HG02678 (cell line): ENCODE results near the gene PLCB2.

Experiments used
- ATAC-seq: cut with Tn5 transposase; IDR thresholded peaks from one replicate; pipeline ENCODE4 v1.9.1; 2021; ENCODE audit warnings: mild to moderate bottlenecking, moderate library complexity; ENCODE audit not compliant: unreplicated experiment

The PLCB2 gene

DNA sequence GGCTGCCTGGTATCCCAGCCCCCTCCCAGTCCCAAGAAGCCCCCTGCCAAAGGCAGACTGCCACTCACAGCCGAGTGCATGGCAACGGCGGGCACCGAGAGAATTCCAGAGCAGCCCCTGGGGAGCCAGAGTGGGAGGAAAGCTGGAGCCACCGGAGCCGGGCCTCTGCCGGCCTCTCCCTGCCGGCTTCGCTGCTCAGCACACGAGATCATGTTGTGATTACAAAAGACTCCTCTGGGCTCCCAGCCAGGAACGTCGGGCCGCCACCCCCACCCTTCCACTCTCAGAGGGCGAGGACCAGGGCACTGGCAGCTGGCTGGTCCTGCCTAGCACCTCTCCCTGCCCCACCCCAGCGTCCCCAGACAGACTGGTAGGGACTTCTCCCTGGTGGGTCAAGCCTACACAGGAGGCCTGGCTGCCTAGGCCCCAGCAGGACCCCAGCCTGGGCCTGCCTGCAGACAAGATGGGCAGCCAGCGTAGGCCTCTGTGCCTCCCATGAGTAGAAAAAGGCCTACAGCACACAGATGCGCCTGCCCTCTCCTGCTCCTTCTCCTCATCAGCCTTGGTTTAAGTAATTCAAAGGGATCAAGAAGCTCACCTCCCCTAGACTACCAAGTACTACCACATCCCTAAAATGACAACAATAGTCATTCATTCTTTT, 33.1 kb upstream of the PLCB2 start, which contains the start of gene CCDC9B:
CCDC9B (minus strand) TSS at position 200 of the 661 bp plus-strand sequence; CDS start at position 80, 120 bp downstream.
- ATAC-seq = no peak

DNA sequence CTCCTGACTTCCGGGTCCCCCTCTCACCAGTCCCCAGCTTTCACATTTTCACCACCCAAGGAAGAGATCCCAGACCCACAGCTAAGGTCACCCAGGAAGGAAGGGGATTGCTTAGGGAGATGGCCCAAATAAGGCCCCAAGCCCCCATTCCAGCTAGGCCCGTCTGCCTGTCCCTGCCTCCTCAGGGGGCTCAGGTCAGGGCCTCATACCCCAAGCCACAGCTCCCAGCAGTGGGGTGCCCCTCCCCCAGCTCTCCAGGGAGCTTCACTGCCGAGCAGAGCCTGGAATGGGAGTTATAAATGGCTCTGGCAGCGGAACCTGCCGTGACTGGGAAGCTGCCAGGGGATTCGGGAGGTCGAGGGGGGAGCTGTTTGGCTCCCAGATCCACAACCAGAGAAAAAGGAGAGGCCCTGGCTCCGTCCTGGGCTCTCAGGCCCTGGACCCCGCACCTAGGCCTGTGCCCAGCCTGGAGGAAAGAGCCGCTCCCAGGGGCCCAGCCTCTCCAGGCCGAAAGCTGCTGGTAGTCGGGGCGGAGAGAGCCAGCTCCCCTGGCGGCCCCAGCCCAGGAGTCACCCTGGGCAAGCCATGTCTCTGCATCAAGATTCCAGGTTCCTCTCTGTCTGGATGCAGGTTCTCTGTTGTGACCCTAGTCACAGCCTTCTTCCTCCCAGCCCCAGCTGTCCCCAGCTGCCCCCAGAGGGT, 32.5 kb upstream of the PLCB2 start:
- no peak for ATAC-seq

DNA sequence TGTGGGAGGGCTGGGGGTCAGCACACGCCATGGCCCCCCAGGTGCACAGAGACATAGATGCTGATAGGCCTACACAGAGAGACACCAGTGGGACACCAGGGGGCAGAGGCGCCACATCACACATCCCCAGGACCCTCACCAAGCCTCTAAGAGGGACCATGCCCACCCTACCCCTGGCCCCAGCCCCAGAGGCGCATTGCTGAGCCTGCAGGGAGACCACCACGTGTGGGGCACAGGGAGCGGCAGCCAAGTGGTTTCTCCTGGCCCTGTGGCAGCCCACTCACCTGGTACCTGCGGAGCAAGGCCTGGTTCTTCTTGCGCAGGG, 31.8 kb upstream of the PLCB2 start:
- no peak for ATAC-seq

DNA sequence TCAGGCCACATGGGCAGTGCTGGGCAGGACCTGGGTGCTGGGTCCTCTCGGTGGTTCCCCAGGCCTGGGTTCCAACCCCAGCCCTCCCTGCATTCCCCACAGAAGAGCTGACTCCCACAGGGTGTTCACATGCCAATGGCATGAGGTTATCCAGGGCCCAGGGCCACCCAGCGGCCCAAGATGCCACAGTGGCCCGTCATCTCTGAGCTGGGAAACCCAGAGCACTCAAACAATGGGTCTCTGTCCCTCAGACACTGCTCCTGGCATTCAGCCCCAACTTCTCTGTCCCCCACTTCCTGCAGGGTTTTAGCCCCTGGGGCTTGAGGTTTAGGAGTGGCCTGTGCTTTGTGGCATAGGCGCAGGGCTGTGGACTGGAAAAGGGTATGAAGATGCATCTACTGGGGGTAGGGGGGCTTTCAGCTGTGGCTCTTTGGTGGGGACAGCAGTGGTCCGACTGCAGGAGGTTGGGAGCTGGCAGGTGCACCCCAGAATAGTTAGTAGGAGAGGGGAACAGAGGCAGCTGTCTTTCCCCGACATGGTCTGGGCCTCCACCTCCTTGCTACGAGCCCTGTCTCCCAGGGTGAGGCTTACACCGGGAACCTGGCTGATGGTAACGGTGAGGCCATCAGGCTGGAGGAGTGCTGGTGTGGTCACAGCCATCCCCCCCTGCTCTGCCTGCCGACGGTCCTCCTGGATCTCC, 31.3 kb upstream of the PLCB2 start:
- no peak for ATAC-seq

DNA sequence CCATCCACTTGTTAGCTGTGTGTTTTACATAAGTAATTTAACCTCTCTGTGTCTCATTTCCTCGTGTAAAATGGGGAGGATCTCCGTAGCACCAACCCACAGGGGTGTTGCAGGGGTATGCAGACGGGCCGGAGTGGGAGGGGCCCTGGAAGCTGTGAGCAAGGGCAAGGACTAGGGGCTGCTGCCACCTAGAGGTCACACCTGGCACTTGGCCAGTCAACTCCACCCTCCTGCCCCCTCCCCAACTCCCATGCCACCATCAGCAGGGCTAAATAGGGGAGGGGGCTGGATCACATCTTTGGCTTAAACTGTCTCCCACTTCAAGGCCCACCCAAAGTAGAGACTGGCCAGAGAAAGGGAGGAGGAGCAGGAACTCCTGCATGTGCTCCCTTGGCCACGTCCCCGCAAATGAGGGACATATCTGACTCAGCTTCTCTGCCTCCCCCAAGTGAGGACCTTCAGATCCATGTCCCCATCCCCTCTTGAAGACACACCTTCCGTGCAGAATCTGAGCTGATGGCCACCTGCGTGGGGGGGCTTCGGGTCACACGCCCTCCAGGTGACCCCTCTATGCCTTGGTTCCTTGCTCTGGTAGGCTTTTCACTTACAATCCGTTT, 30.4 kb upstream of the PLCB2 start:
- no peak for ATAC-seq

DNA sequence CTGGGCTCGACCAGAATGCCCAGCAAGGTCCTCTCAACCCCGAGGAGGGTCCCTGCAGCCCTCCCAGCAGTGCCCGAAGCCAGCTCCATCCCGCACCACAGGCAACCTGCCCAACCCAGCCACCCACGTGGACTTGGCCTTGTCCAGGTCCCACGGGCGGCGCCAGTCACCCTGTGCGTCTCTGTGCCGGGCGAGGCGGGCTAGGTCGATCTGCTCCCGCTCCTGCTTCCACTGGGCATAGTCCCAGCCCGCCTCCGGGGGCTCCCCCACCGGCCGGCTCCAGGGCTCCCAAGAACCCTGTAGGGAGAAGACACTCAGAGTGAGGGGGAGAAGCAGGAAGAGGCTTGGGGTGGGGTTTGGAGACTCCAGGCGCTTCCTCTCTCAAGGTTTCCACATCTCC, 29.9 kb upstream of the PLCB2 start:
- ATAC-seq = no peak

DNA sequence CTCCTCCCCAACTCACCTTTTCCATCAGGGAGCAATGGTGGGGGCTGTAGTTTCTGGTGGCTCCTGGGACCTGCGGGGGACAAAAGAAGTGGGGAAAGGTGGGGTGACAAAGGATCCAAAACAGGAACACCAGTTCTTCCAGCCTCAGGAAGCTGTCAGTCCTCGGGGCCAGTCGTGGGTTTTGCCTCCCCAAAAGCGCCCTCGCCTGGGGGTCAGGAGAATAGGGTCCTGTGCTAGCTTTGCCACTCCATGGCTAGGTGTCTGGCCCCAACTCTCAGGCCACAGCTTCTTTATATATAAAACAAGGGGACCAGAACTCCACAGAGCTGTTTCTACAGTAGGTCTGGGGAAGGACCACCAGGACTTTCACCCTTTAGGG, 29.0 kb upstream of the PLCB2 start:
- ATAC-seq = no peak

DNA sequence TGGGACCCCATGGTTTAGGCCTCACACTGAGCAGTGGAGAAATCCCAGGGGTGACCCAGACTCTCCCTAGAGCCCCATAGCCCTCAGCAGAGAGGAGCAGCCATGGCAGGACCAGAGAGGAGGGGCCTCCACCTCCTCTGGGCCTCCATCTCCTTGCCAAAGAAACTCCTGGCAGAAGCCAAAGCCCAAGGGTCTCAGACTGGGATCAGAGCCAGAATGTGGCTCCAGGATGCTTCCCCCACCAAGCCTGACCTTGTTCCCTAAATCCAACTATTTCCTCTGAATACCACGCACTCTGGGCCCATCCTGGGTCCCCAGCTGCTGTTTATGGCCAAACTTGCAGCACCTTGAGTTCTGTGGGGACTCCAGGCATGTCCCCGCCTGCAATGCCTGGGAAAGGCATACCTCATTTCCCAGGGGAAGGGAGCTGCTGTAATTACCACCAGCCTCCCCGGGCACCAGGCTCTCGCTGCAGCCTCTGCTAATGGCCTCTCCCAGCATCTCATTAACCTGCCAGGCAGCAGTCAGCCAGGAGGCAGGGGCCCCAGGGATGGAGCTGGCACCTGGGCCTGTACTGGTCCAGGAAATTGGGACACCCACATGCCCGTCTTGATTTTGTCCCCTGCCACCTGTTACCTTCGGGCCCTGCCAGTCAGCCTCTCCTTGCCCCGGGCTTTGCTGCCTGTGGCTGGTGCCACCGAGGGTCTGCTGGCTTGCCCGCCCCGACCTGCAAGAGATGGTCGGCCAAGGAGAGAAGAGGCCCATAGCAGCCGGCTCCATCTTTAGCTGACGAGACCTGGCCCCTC, 28.4 kb upstream of the PLCB2 start:
- ATAC-seq = no peak

DNA sequence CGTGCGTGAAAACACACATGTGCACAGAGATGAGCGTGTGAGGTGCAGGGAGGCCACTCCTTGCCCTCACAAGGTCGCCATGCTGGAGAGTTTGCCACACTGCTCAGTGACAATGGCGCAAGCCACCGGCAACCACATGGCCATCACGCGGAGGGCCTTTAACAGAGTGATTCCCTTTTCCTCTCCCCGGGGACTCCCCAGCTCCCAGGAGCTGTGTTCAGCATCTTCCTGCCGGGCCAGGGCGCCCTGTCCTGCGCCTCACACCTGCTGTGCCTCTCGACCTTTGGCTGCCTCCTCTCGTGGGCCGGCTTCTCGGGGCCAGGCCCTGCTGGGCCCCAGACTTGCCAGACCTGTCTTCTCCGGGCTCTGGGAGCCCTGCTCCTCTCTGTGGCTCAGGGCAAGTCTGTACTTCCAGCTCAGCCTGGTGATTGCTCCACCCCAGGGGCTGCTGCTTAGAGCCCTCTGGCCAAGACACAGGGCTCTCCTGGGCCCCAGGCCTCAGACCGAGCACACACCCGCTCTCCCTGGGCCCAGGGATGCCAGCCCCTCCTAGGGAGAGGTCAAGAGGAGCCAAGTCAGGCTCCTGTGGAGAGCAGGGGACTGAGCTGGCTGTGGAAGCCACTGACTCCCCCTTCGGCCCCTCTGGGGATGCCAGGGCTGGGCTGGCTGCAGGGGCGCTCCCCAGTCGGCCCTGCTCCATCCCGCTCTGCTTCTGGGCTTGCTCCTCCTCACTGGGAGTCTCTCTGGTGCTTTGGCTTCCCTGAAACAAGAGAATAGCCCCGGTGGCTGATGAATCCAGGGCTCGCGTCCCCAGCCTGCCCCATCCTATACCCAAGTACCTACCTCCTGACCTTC, 27.4 kb upstream of the PLCB2 start:
- no peak for ATAC-seq

DNA sequence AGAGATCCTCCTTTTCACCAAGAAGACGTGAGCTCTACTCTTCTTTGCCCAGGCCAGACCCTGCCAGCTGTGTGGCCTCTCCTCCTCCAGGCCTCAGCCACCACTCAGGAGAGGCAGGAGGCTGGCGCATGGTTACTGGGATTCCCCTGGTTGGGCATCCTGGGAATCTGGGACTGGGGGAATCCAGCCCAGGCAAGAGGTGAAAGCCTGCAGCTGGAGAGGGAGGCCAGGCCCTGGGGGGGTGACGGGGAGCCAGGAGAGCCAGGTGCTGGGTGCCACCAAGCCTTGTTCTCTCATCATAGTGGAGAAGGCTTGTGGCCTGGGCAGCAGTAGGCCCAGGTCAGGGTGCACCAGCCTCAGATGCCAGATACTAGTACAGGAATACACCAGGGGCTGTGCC, 26.8 kb upstream of the PLCB2 start:
- no peak for ATAC-seq

DNA sequence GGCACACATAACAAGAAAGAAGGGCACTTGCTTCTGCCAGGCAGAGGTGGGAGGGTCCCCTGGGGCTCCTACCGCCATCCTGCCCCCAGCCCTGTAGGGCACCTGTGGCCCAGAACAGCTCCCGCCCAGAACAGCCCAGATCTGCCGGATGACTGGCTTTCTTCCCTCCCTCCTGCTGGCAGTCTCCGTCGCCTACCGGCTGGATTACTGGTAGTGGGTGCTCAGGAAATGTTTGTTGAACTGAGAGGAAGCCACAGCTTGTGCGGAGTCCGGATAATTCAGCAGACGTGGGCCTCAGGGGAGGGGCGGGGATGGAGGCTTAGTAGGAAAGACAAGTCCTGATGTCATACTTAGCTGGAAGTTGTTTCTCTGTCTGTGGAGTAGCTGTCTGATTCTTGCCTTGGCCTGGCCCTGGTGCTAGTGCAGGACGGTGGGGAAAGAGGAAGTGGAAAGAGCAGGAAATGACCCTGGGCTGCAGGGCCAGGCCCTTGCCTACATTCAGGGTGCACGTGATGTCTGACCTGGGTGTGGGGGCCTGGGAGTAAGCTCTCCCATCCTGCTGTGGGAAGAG, 26.3 kb upstream of the PLCB2 start:
- no peak for ATAC-seq

DNA sequence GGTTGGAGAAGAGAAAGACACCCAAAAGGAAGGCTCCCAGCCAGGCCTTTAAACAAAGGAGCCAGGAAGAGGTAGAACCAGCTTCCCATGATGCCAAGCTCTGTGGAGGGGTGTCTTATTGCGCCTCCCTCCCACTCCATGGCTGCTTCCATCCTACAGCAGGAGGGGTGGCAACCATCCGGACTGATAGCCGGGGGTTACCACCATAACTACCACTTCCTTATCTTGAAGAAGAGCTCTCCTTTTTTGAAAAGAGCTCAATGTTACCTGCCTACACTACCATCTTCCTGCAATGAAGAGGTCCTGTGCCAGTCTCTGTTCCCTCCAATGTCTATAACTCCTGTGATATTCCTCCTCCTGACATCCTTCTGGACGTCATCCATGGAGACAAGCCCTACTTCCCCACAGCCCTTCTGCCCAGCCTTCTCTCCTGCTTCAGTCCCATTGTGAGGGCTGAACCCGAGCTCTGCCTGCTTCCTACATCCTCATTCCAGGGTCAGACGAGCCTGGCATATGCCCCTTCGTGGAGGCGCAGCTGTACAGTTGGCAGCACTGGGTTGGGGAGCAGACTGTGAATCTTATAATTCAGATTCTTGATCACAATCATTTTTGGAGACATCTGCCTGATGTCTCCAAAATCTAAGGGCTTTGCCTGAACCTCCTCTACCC, 24.5 kb upstream of the PLCB2 start:
- ATAC-seq = no peak

DNA sequence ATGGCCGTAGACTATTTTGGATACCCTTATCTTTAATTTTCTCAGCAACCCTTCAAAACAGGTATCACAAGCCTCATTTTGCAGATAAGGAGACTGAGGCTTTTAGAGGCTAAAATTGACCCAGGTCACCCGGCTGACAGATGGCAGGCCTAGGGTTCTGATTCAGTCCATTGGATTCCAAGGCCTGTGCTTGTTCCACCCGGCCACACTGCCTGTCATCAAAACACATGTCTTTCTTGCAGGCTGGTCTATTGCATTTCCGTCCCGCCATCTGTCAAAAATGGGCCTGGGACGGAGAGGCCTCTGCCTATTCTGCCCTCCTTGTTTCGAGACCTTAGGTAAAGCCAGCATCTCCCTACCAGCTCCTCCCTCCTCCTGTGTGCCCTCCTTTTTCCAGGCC, 23.9 kb upstream of the PLCB2 start:
- no peak for ATAC-seq

DNA sequence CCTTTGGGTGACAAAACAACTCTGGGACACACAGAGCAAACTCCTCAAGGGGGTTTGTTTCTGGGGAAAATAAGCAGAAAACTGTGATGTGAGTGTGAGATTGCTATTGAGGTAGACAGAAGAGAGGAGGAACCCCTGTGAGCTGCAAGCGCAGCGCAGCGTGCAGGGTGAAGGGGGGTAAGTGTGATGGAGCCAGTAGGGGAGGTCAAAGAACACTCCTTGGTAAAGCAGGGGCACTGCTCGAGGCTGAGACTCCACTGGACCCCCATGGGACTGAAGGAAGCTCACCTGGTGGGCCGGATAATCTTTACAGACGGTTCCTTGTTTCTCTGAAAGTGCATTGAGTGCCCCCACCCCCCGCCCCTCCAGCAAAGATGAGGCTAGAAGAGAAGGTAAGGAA, 23.3 kb upstream of the PLCB2 start:
- ATAC-seq = no peak

DNA sequence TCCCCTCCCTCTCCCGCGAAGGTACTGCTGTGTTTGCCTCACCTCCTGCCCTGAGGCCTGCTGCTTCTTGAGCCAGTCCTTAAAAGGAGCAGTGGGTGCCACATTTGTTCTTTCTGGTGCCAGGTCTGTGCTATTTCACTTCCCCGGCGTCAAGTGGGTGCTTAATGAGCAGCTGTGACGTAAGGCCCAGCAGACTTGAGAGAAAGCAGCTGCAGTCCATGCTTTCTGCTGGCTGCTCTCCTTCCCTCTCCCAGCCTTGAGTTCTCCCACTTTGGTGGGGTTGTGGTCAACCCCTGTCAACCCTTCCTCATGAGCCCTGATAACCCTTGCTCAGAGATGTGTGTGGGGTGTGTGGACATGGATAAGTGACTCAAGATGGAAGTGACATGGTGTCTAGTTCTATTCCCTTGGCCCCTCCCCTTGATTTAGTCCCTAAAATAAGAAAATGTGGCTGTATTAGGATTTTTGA, 22.7 kb upstream of the PLCB2 start:
- no peak for ATAC-seq

DNA sequence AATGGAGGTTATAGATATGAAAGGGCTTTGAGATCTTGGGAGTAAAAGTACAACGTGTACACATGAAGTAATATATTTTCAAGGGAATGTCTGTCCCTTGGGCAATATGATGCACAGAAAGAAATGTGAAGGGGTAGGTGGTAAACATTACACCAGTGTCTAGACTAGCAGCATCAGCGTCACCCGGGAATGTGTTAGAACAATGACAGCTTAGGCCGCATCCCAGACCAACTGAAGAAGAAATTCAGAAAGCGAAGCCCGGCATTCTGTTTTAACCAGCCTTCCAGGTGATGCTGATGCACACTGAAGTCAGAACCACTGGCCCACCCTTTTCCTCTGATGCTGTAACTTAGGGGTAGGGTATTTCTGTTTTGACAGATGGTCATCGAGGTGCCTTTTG, 22.1 kb upstream of the PLCB2 start:
- ATAC-seq = no peak

DNA sequence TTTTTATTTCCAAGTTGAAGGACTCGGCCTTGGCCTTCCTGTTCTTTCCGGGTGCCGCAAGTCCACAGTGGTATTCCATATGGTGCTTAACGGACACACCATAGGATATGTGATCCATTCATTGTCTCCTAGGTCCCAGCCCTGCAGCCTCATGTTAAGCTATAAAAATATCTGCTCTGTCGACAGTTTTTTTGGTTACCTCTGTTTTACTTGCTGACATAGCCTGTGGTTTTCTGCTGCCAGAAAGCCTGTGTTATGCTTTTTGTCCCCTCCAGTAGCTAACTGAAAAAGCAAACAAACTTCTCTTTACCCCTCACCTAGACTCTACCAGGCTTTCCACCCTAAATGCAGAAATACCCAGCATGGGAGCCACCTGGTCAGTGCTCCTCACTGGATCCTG, 21.0 kb upstream of the PLCB2 start:
- ATAC-seq = no peak

DNA sequence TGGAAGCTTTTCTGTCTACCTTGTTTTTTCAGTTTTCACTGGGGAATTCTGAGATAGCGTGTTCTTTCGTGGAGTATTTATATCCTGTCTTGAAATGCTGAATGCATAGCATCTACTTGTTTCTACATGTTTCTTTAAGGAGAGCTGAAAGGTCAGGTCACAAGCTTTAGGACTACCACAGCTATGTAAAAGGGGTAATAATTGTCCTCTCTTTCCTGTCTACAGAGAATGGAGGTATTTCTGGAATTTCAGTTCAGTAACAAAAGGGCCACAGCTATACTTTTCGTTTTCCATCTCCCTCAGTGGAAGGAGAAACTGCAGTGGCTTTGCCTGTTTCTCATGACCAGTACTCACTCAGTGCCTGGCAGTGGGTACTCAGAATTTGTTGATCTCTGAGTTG, 20.4 kb upstream of the PLCB2 start:
- ATAC-seq = no peak

DNA sequence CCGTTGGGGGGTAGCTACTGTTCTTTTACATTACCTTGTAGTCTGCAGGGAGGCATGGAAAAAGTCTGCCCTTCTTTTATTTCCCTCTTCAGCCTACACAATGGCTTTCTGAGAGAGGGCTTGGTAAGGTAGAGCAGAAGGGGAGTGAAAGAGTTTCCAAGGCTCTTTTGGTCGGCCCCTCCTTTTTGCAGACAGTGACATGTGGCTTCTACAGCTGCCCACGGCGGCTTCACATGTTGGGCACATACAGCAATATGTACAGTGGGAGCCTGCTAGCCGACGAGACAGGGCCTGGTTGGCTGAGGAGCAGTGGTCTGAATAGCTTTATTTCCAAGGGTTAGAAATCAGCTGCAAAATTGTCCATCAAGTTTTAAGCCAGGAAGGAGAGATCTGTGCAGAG, 19.7 kb upstream of the PLCB2 start:
- ATAC-seq = no peak
